ENCODE measurements around the gene BCAN.
A peak's percentile ranks its signal among the peaks of the same experiment; 100 is the strongest.

BCAN gene

GRCh38 chr1:156676820-156677615 is 35.1 kb downstream of the BCAN start, which contains the start of gene NES:
NES (minus strand) TSS chr1:156677407; CDS start chr1:156677264, 143 bp downstream.
- DNase-seq (ENCODE audit: low read depth), result no peak
- H3K4me3 ChIP-seq (ENCODE audit: control insufficient read depth, low read depth, low read length), result peak within 1 kb of the TSS; percentile 55
- TF ChIP-seq CTCF (IDR thresholded peaks at IDR 0.05; ENCODE audit: control insufficient read depth, insufficient read depth, low read depth, low read length, missing control alignments), result no peak

GRCh38 chr1:156677616-156678596 is 36.0 kb downstream of the BCAN start:
- peak overlapping the region; percentile 53 for H3K4me3 ChIP-seq (ENCODE audit: control insufficient read depth, low read depth, low read length)
- peak; percentile 56 for DNase-seq (ENCODE audit: low read depth)
- peak; percentile 94 for TF ChIP-seq CTCF (IDR thresholded peaks at IDR 0.05; ENCODE audit: control insufficient read depth, insufficient read depth, low read depth, low read length, missing control alignments)

- no peak overlapping the region for H3K4me3 ChIP-seq (ENCODE audit: control insufficient read depth, low read depth, low read length)
- TF ChIP-seq CTCF (IDR thresholded peaks at IDR 0.05; ENCODE audit: control insufficient read depth, insufficient read depth, low read depth, low read length, missing control alignments), result no peak
- no peak for DNase-seq (ENCODE audit: low read depth)
These were observed 38.1 kb downstream of the BCAN start for GRCh38 chr1:156680056-156680455.

GRCh38 chr1:156681196-156681960 is 39.5 kb downstream of the BCAN start:
- H3K4me3 ChIP-seq (ENCODE audit: control insufficient read depth, low read depth, low read length), result no peak overlapping the region
- no peak for TF ChIP-seq CTCF (IDR thresholded peaks at IDR 0.05; ENCODE audit: control insufficient read depth, insufficient read depth, low read depth, low read length, missing control alignments)
- DNase-seq (ENCODE audit: low read depth), result no peak

- TF ChIP-seq CTCF (IDR thresholded peaks at IDR 0.05; ENCODE audit: control insufficient read depth, insufficient read depth, low read depth, low read length, missing control alignments), result no peak
- no peak for DNase-seq (ENCODE audit: low read depth)
- no peak overlapping the region for H3K4me3 ChIP-seq (ENCODE audit: control insufficient read depth, low read depth, low read length)
These were observed 40.4 kb downstream of the BCAN start for GRCh38 chr1:156682166-156682890.

Data from AG09309 (cell line).